ENCODE data around the gene SLC22A4.

GRCh38 chr5:132299917-132300316 lies 5.7 kb downstream of the SLC22A4 start:
- TF ChIP-seq CTCF (IDR thresholded peaks at IDR 0.05) (no peak), EP300 (IDR thresholded peaks at IDR 0.05) (no peak)
